HL-60/S4 treated with phorbol 12-myristate 13-acetate at 8.2 ng/mL for 4 days and 3 days (cell line): ENCODE results near the gene LRRTM1.

Experiments
- in situ Hi-C: fragments of 300-500 bp; cut with MboI; formaldehyde crosslinking; loops from 2 replicates; pipeline ENCODE4 v1.15.0; 2022; ENCODE audit warnings: low sequenced_read_pairs

Gene LRRTM1

GRCh38 chr2:80303909-80304837 lies at the start of gene LRRTM1:
TSS of gene LRRTM1 (minus strand) at chr2:80304752. CDS start at chr2:80303819, 933 bp downstream.
- in situ Hi-C loops: no loop called here

- in situ Hi-C loops: no loop called here
These were observed 46.7 kb upstream of the LRRTM1 start for GRCh38 chr2:80351231-80351630.

- in situ Hi-C loops: no loop called here
These were observed 44.4 kb upstream of the LRRTM1 start for GRCh38 chr2:80348953-80349352.

GRCh38 chr2:80348078-80348477 lies 43.5 kb upstream of the LRRTM1 start:
- in situ Hi-C loops: no loop called here

GRCh38 chr2:80340022-80340421 lies 35.5 kb upstream of the LRRTM1 start:
- in situ Hi-C loops: no loop called here

- in situ Hi-C loops: no loop called here
These were observed 34.2 kb upstream of the LRRTM1 start for GRCh38 chr2:80338794-80339193.

- in situ Hi-C loops: no loop called here
These were observed 30.9 kb upstream of the LRRTM1 start for GRCh38 chr2:80335411-80335810.

GRCh38 chr2:80333886-80334285 lies 29.3 kb upstream of the LRRTM1 start:
- in situ Hi-C loops: no loop called here

- in situ Hi-C loops: no loop called here
These were observed 26.2 kb upstream of the LRRTM1 start for GRCh38 chr2:80330527-80331450.

- in situ Hi-C loops: no loop called here
These were observed 24.9 kb upstream of the LRRTM1 start for GRCh38 chr2:80329491-80329890.

- in situ Hi-C loops: no loop called here
These were observed 23.6 kb upstream of the LRRTM1 start for GRCh38 chr2:80328159-80328571.

GRCh38 chr2:80326861-80327260 lies 22.3 kb upstream of the LRRTM1 start:
- in situ Hi-C loops: no loop called here

- in situ Hi-C loops: no loop called here
These were observed 21.7 kb upstream of the LRRTM1 start for GRCh38 chr2:80326214-80326613.

- in situ Hi-C loops: no loop called here
These were observed 20.0 kb upstream of the LRRTM1 start for GRCh38 chr2:80324525-80324924.

- in situ Hi-C loops: no loop called here
These were observed 19.1 kb upstream of the LRRTM1 start for GRCh38 chr2:80323610-80324009.

- in situ Hi-C loops: no loop called here
These were observed 18.4 kb upstream of the LRRTM1 start for GRCh38 chr2:80322958-80323357.

GRCh38 chr2:80322311-80322920 lies 17.9 kb upstream of the LRRTM1 start:
- in situ Hi-C loops: no loop called here

- in situ Hi-C loops: no loop called here
These were observed 7.8 kb upstream of the LRRTM1 start for GRCh38 chr2:80312282-80312839.

GRCh38 chr2:80311304-80311703 lies 6.8 kb upstream of the LRRTM1 start:
- in situ Hi-C loops: no loop called here

GRCh38 chr2:80303006-80303908 lies 1.3 kb downstream of the LRRTM1 start:
- in situ Hi-C loops: no loop called here
